Measurements from ENCODE around the gene SLC5A5.

The SLC5A5 gene

DNA sequence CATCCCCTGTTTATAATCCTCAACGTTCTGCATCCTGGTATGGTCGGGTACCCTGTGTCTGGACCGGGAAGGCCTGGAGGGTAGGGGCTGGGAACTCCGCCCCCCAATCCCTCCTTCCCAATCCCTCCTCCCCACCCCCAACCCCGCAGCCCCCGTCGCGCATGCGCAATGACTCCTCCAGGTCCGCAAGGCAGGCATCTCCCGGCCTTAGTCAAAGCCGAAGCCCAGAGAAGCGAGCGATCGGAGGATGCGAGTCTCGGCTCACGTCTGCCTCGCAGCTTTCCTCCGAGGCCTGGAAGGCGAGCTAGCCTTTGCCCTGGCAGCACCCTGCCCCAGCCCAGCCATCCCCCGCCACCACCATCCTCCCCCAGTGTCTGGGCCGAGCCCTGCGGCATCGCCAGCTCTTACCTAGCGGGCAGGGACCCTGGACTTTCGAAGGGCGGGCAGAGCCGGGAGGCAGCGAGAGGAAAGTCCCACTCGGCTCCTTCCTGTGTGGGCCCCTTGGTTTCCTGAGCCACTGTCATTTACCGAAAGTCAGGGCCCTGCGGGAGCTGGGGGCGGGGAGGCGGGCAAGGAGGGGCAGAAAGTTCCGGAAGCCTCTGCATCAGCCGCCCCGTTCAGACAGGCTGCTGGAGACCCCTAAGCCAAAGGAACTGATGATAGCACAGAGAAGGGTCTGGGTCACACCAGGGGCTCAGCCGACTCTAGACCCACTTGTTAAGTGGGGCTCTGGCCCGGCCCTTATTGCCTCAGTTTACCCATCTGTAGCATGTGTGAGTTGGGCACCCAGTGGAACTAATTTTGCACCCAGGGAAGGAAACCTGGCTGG is 24.0 kb upstream of the SLC5A5 start, which contains the start of gene JAK3:
Gene JAK3 (minus strand): TSS at position 445 of the 829 bp plus-strand sequence. CDS start 3,565 bp downstream, outside the sequence.
- DNase-seq, result peak; percentile 84

DNA sequence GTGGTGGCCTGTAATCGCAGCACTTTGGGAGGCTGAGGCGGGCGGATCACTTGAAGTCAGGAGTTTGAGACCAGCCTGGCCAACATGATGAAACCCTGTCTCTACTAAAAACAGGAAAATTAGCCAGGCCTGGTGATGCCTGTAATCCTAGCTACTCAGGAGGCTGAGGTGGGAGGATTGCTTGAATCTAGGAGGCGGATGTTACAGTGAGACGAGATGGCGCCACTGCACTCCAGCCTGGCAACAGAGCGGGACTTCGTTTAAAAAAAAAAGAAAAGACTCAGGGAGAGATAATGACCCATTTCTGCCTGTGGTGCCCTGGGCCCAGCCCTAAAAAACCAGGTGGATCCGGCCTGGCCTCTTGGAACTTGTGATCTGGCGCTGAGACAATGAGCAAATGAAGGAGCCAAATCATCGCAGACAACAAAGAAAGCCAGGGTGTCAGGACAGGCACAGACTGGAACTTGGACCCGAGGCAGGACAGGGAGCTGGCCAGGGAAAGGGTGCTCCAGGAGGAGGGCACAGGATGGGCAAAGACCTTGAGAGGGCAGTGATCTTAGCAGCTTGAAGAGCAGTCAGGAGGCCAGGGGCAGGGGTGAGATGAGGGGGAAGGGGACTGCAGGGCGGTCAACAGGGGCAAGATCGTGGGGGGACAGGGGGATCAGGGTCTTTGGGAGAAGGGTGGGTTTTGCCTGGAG is 23.0 kb upstream of the SLC5A5 start:
- no peak for DNase-seq

GRCh38 chr19:17854061-17854460 is 17.7 kb upstream of the SLC5A5 start:
- no peak for DNase-seq

DNA sequence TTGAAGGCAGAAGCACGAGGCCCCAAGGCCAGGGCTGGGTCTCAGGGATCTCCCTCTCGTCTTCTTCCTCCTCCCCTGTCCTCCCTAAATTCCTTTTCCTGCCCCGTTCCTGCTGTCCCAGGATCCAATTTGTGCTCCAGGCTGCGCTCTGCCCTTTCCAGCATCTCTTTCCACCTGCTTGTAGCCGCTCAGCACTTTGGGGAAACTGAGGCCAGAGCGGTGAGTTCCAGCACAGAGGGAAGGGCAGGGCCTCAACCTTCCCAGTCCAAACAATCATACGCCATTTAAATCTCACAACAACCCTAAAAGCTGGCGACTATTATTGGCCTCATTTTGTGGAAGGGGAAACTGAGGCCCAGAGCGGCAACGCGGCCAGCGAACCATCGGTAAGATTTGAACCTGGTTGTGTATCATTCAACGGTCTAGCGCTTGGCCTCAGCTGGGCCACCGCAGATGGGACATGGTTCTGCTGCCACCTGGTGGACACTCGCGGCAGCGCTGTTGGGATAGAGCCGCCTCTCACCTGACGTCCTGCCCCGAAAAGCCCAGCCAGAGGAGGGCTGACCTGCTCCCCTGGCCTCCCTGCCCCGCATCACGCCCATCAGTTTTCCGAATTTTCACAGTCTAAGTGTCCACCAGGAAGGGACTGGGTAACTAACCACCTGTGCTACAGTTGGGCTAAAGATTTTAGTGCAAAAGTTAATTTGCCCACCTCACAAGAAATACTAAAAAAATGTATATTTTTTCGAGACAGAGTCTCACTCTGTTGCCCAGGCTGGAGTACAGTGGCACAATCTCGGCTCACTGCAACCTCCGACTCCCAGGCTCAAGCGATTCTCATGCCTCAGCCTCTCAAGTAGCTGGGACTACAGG is 16.2 kb upstream of the SLC5A5 start:
- peak; percentile 95 for DNase-seq

DNA sequence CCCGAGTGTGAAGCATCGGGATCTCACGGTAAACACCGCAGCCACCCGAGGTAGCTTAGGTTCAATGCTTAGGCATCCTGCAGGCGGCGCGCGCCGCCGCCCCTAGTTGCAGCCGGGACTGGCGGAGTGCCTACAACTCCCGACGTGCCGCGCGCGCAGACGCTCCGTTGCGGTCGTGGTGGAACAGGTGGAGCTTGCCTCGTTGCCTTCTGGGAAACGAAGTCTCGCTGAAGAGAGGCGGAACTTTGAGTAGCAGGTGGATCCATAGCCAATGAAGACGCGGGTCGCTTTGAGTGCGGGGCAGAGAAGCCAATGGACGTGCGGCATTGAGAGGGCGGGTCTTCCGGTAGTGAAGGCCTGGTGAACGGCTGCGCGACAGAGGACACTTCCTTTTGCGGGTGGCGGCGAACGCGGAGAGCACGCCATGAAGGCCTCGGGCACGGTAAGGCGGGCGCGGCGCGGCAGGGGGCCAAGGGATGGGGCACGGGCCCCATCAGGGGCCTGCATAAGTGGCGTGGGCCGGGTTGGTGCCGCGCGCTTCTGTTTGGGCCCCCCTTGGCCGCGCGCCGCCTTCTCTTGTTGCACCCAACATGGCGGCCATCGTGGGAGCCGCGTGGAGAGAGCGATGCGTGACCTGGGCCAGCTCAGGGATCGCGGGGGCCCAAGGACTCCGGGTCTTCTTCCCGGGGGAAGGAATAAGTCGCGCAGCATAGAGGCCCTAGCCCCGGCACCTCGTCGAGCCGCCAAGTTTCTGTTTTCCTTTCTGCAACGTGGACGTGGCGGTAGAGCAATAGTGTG is 12.0 kb upstream of the SLC5A5 start, which contains the start of gene RPL18A:
Gene RPL18A (plus strand): TSS at position 378 of the 798 bp plus-strand sequence. CDS start 47 bp downstream, at position 425.
- DNase-seq, result peak; percentile 98

DNA sequence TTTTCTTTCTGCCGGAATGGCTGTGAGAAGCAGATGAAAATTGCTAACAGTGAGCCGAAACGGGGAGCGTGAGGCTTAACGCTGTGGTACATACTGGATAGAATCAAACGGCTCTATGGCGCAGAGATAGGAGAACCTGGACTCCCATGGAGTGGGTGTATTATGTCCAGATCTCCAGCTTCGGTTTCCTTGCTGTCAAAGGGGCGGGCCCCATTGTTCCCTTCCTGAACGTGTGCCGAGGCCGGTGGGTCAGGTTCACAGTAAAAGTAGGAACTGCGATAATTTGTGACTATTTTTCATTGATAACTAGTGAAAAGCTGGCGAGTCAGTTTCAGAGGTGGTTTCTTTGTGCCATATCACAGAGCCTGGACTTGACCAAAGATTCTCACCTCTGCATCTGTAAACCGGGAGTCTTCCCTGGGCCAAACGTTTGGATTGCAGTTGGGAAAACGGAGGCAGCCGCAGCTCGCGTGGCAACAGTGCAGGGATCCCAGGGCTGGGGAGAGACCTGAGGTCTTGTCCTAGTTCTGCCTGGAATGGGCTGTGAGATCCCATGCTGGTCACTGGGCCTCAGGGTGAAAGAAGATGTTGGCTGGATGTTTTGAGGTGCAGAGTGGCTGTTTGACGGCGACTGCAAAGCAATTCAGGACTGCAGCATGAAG is 11.3 kb upstream of the SLC5A5 start:
- DNase-seq, result peak; percentile 17

DNA sequence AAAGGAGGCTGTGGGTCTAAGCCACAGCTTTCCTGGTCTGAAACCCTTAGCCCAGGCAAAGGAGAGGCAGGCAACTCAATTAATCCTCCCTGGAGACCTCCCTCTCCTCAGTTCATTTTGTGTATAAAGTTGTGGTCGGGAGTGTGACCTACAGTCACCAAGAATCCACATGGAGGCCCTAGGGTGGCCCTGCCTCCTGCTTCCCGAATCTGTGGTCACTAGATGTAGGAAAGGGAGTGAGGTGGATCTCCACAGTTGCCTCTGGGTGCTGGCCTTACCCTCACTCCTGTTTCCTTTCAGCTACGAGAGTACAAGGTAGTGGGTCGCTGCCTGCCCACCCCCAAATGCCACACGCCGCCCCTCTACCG is 10.8 kb upstream of the SLC5A5 start:
- DNase-seq, result no peak

DNA sequence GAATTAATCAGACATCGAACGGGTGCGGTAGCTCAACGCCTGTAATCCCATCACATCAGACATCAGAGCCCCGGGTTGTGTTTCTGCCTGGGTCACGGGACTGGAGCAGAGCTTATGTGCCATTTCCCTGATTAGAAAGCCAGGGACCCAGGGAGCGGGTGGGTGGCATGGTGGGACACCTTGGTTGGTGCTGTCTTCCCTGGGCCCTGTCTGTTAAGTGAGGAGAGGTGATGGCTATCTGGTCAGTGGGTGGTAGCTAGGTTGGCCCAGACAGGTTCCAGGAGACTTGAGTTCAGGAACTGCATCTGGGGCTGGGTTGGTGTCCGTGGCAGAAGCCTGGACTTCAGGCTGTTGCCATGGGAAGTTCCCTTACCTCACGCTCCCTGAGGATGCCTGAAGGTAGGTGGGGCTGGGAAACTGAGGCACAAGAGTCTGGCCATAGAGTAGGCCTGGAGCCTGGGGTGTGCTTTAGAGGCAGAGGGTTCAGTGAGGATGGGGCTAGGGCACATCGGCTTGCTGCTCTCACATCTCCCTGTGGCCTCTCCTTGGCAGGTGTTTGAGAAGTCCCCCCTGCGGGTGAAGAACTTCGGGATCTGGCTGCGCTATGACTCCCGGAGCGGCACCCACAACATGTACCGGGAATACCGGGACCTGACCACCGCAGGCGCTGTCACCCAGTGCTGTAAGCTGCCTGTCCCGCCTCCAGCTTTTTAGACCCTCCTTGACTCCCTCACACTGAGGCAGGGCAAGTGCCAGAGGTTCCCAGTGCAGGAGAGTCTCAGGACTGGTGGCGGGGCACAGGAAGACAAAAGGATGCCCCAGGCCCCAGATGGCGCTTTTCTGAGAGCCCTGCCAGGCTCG is 10.0 kb upstream of the SLC5A5 start:
- DNase-seq, result no peak

- no peak for DNase-seq
These were observed 8.8 kb upstream of the SLC5A5 start for GRCh38 chr19:17862711-17863519.

- no peak for DNase-seq
These were observed 8.1 kb upstream of the SLC5A5 start for GRCh38 chr19:17863520-17864182.

DNA sequence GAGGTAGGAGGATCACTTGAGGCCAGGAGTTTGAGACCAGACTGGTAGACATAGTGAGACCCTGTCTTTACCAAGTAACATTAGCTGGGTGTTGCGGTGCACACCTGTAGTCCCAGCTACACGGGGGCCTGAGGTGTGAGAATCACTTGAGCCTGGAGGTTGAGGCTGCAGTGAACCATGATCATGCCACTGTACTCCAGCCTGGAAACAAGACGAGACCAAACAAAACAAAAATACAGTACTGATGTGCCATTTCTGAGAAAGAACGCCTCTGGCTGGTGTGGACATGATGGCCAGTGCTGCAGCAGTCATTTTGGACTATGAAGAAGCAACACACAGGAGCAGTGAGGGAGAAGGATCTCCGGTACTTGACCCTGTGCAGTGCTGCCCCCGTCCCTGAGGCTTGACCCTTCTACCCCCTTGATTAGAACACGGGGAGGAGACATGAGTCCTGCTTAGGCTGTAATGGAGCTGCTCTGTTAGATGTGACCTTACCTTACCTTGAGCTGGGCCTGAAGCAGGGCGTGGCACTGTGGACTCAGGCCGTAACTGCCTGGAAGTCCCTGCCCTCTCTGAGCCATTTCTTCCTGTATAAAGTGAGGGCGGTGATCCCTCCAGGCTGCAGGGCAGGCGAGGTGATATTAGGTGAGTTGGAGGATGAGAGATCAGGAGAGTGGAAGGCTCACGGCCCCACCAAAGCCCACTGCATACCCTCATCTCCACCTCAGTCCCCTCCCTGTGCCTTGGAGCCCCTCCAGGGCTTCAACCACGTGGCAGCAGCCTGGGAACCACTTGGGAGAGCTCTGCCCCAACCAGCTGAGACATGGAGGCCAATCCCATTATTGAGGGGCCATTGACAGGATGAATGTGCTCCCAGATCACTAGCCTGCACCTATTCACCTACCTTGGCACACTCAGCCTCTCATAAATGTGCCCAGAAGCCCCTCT is 6.1 kb upstream of the SLC5A5 start:
- peak; percentile 31 for DNase-seq

GRCh38 chr19:17866312-17866963 is 5.3 kb upstream of the SLC5A5 start:
- no peak for DNase-seq

GRCh38 chr19:17866964-17867486 is 4.7 kb upstream of the SLC5A5 start:
- no peak for DNase-seq

- DNase-seq, result no peak
These were observed 3.1 kb upstream of the SLC5A5 start for GRCh38 chr19:17868669-17869068.

DNA sequence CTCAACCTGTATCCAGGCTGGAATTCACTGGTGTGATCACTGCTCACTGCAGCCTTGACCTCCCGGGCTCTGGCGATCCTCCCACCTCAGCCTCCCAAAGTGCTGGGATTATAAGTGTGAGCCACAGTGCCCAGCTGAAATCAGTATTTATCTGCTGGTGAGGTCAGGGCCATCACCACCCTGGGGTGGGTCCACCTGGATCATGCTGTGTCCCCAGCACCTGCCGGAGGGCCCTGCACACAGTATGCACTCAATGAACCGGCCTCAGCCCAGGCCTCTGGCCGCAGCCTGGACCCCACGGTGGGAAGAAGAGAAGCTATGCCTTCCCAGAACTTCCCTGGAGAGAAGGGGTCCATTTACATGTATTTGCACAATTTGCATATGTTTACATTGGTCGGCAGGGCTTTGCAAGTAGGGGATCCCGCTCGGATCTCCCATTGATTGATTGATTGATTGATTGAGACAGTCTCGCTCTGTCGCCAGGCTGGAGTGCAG is 2.6 kb upstream of the SLC5A5 start:
- DNase-seq, result no peak

DNA sequence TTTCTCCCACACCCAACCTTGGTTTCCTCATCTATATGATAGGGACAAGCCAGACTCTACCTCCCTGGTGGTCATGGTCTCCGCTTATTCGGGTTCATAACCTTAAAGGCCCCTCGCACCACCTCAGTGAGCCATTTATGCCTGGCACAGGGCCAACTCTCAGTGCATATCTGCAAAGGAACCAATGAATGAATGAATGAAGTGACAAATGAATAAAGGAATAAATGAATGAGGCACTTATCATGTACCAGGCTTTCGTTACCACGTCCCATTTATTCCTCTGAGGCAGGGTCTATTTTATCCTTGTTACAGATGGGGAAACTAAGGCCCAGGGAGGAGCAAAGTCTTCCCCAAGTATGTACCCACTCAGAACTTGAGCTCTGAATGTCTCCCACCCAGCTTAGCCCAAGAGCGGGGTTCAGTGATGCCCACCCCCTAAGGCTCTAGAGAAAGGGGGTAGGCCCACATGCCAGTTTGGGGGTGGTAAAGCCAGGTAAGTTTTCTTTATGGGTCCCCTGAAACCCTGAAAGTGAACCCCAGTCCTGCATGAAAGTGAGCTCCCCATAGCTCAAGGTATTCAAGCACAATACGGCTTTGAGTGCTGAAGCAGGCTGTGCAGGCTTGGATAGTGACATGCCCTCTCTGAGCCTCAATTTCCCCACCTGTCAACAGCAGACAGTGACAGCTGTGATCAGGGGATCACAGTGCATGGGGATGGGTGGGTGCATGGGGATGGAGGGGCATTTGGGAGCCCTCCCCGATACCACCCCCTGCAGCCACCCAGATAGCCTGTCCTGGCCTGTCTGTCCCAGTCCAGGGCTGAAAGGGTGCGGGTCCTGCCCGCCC is 490 bp upstream of the SLC5A5 start:
- DNase-seq, result no peak
